HEK293 (cell line): ENCODE data around the gene MRTFA.

Experiments
- CTCF ChIA-PET: fragments of 350-600 bp; formaldehyde crosslinking; extraction: SDS; loops from one replicate; lab custom pipeline; 2021; ENCODE audit warnings: antibody characterized with exemption; lab: Yijun Ruan, JAX
- POLR2A ChIA-PET: fragments of 300-600 bp; formaldehyde crosslinking; extraction: SDS; loops from one replicate; lab custom pipeline; 2020; ENCODE audit warnings: antibody characterized with exemption, inconsistent platforms; lab: Yijun Ruan, JAX
- H3K27ac ChIP-seq: fragments of 200-500 bp; sonication (Bioruptor generic); 2 replicates; pipeline ENCODE4 v1.5.1; 2014; ENCODE audit warnings: low read depth, low read length, control low read depth, inconsistent platforms; ENCODE audit errors: extremely low read depth
- H3K36me3 ChIP-seq, 2 experiments: fragments of 200-500 bp in 1 of 2; sonication (Bioruptor generic) in 1 of 2; 1 replicate in 1 of 2; 2 replicates in 1 of 2; pipeline ENCODE4 v1.5.1; 2014 to 2017; ENCODE audit warnings: inconsistent platforms in 2 of 2, low read length in 2 of 2; ENCODE audit not compliant: control insufficient read depth in 2 of 2, insufficient read depth in 1 of 2
- H3K4me1 ChIP-seq: fragments of 200-500 bp; sonication (Bioruptor generic); 2 replicates; pipeline ENCODE4 v1.5.1; 2014; ENCODE audit warnings: mild to moderate bottlenecking, low read length, inconsistent platforms; ENCODE audit not compliant: control insufficient read depth, insufficient read depth
- H3K4me3 ChIP-seq: 2 replicates; pipeline ENCODE4 v1.5.1; 2011; ENCODE audit warnings: low read depth, mild to moderate bottlenecking, control low read depth, low read length, moderate library complexity
- H3K9me3 ChIP-seq: fragments of 200-500 bp; sonication (Bioruptor generic); 2 replicates; pipeline ENCODE4 v1.5.1; 2014; ENCODE audit warnings: low read depth, low read length, inconsistent platforms; ENCODE audit not compliant: control insufficient read depth, insufficient read depth
- GFI1B ChIP-seq: fragments of 450-650 bp; formaldehyde crosslinking; IDR thresholded peaks from 2 replicates; pipeline ENCODE4 v1.5.1; 2016; ENCODE audit warnings: missing biosample characterization, missing genetic modification characterization
- SP3 ChIP-seq: fragments of 450-650 bp; formaldehyde crosslinking; IDR thresholded peaks from 2 replicates; pipeline ENCODE4 v1.5.1; 2016; ENCODE audit warnings: missing biosample characterization, missing genetic modification characterization
- TRIM28 ChIP-seq: IDR thresholded peaks from 2 replicates; pipeline ENCODE4 v1.6.1; 2011; ENCODE audit warnings: low read length, control low read depth, borderline replicate concordance
- YY2 ChIP-seq: fragments of 450-650 bp; formaldehyde crosslinking; IDR thresholded peaks from 2 replicates; pipeline ENCODE4 v1.5.1; 2016; ENCODE audit warnings: missing biosample characterization, missing genetic modification characterization
- ZBTB1 ChIP-seq: fragments of 450-650 bp; formaldehyde crosslinking; IDR thresholded peaks from 2 replicates; pipeline ENCODE4 v1.5.1; 2016; ENCODE audit warnings: missing biosample characterization, missing genetic modification characterization
- ZFP41 ChIP-seq: fragments of 450-650 bp; formaldehyde crosslinking; IDR thresholded peaks from 2 replicates; pipeline ENCODE4 v1.5.1; 2016; ENCODE audit warnings: missing biosample characterization, missing genetic modification characterization, borderline replicate concordance
- ZNF112 ChIP-seq: fragments of 450-650 bp; formaldehyde crosslinking; IDR thresholded peaks from 2 replicates; pipeline ENCODE4 v1.5.0; 2017; ENCODE audit warnings: missing biosample characterization, missing genetic modification characterization
- ZNF121 ChIP-seq: fragments of 450-650 bp; formaldehyde crosslinking; IDR thresholded peaks from 2 replicates; pipeline ENCODE4 v1.5.1; 2016; ENCODE audit warnings: missing biosample characterization, missing genetic modification characterization
- ZNF155 ChIP-seq: fragments of 450-650 bp; formaldehyde crosslinking; IDR thresholded peaks from 2 replicates; pipeline ENCODE4 v1.5.1; 2016; ENCODE audit warnings: missing biosample characterization, missing genetic modification characterization
- ZNF157 ChIP-seq: fragments of 450-650 bp; formaldehyde crosslinking; IDR thresholded peaks from 2 replicates; pipeline ENCODE4 v1.5.1; 2016; ENCODE audit warnings: missing biosample characterization, missing genetic modification characterization
- ZNF274 ChIP-seq, 2 experiments: fragments of 200-500 bp in 1 of 2; fragments of 450-650 bp in 1 of 2; sonication (Bioruptor generic) in 1 of 2; formaldehyde crosslinking in 1 of 2; IDR thresholded peaks; 2 replicates each; pipeline versions ENCODE4 v1.5.1 to v1.6.1; 2014 to 2016; ENCODE audit warnings: borderline replicate concordance in 1 of 2, inconsistent platforms in 1 of 2, low read length in 1 of 2, missing biosample characterization in 1 of 2, missing genetic modification characterization in 1 of 2
- ZNF394 ChIP-seq: fragments of 450-650 bp; formaldehyde crosslinking; IDR thresholded peaks from 2 replicates; pipeline ENCODE4 v1.5.1; 2016; ENCODE audit warnings: missing biosample characterization, missing genetic modification characterization, mild to moderate bottlenecking, moderate library complexity, borderline replicate concordance
- ZNF416 ChIP-seq: fragments of 450-650 bp; formaldehyde crosslinking; IDR thresholded peaks from 2 replicates; pipeline ENCODE4 v1.5.1; 2016; ENCODE audit warnings: missing biosample characterization, missing genetic modification characterization
- ZNF488 ChIP-seq: fragments of 450-650 bp; formaldehyde crosslinking; IDR thresholded peaks from 2 replicates; pipeline ENCODE4 v1.5.1; 2016; ENCODE audit warnings: missing biosample characterization, missing genetic modification characterization
- ZNF555 ChIP-seq: fragments of 450-650 bp; formaldehyde crosslinking; conservative IDR thresholded peaks from 2 replicates; pipeline ENCODE4 v1.5.1; 2017; ENCODE audit warnings: missing biosample characterization, mild to moderate bottlenecking, missing genetic modification characterization, inconsistent platforms
- ZNF621 ChIP-seq: fragments of 450-650 bp; formaldehyde crosslinking; IDR thresholded peaks from 2 replicates; pipeline ENCODE4 v1.5.1; 2017; ENCODE audit warnings: missing biosample characterization, missing genetic modification characterization
- ZNF660 ChIP-seq: fragments of 450-650 bp; IDR thresholded peaks from 2 replicates; pipeline ENCODE4 v1.5.1; 2018; ENCODE audit warnings: missing biosample characterization, mild to moderate bottlenecking, missing genetic modification characterization
- ZNF76 ChIP-seq: fragments of 450-650 bp; formaldehyde crosslinking; IDR thresholded peaks from 2 replicates; pipeline ENCODE4; 2016; ENCODE audit warnings: low read depth, missing biosample characterization, missing genetic modification characterization, borderline replicate concordance
- ZNF792 ChIP-seq: fragments of 450-650 bp; formaldehyde crosslinking; IDR thresholded peaks from 2 replicates; pipeline ENCODE4 v1.5.1; 2016; ENCODE audit warnings: missing biosample characterization, missing genetic modification characterization
- ZNF830 ChIP-seq: fragments of 450-650 bp; IDR thresholded peaks from 2 replicates; pipeline ENCODE4 v1.5.0; 2018; ENCODE audit warnings: missing biosample characterization, missing genetic modification characterization, low read depth, mild to moderate bottlenecking, moderate library complexity
- ZSCAN5A ChIP-seq: fragments of 450-650 bp; formaldehyde crosslinking; IDR thresholded peaks from 2 replicates; pipeline ENCODE4 v1.5.1; 2016; ENCODE audit warnings: missing biosample characterization, missing genetic modification characterization
- TF ChIP-seq, protein P1 (sequence below): fragments of 450-650 bp; IDR thresholded peaks from 2 replicates; pipeline ENCODE4 v1.5.1; 2018; ENCODE audit warnings: missing biosample characterization, missing genetic modification characterization
- TF ChIP-seq, protein P2 (sequence below): fragments of 450-650 bp; formaldehyde crosslinking; IDR thresholded peaks from 2 replicates; pipeline ENCODE4 v1.5.1; 2016; ENCODE audit warnings: missing biosample characterization, missing genetic modification characterization
- TF ChIP-seq, protein P3 (sequence below): fragments of 450-650 bp; formaldehyde crosslinking; IDR thresholded peaks from 2 replicates; pipeline ENCODE4 v1.5.1; 2016; ENCODE audit warnings: missing biosample characterization, missing genetic modification characterization, low read depth
- TF ChIP-seq, protein P4 (sequence below): IDR thresholded peaks from 2 replicates; pipeline ENCODE4 v1.6.1; 2011; ENCODE audit warnings: mild to moderate bottlenecking, low read depth, low read length, borderline replicate concordance

MRTFA gene

GRCh38 chr22:40430991-40431390 is 205.5 kb downstream of the MRTFA start:
- ChIA-PET POLR2A (interaction anchor here (0.6 kb wide), 1 partner anchor 232 kb away, joined by 6 read pairs; no protein-coding TSS in a partner anchor), CTCF (interaction anchor here (13.5 kb wide), 1 partner anchor 217 kb away, joined by 278 read pairs; no protein-coding TSS in a partner anchor)
- Histone ChIP-seq H3K27ac (no peak overlapping the region), H3K36me3 (peaks cover 17 to 57% of the 10 kb centered on the region in 2 experiments; a peak in 2 of 3 replicates), H3K4me3 (no peak overlapping the region), H3K4me1 (no peaks in the 10 kb centered on the region), H3K9me3 (no peaks in the 10 kb centered on the region)
- TF ChIP-seq ZNF121 (tag by site-specific recombination) = no peak
- TF ChIP-seq, protein P1, sequence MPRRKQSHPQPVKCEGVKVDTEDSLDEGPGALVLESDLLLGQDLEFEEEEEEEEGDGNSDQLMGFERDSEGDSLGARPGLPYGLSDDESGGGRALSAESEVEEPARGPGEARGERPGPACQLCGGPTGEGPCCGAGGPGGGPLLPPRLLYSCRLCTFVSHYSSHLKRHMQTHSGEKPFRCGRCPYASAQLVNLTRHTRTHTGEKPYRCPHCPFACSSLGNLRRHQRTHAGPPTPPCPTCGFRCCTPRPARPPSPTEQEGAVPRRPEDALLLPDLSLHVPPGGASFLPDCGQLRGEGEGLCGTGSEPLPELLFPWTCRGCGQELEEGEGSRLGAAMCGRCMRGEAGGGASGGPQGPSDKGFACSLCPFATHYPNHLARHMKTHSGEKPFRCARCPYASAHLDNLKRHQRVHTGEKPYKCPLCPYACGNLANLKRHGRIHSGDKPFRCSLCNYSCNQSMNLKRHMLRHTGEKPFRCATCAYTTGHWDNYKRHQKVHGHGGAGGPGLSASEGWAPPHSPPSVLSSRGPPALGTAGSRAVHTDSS = no peak
- TF ChIP-seq ZNF621 (tag by site-specific recombination) = no peak
- TF ChIP-seq ZNF76 = no peak
- no peak for TF ChIP-seq ZNF274 (IDR thresholded peaks at IDR 0.05; ENCODE audit: low read length)
- no peak for TF ChIP-seq ZNF274 (tag by site-specific recombination; IDR thresholded peaks at IDR 0.05; ENCODE audit: borderline replicate concordance)
- TF ChIP-seq ZNF155 (tag by site-specific recombination) = no peak
- TF ChIP-seq, protein P2, sequence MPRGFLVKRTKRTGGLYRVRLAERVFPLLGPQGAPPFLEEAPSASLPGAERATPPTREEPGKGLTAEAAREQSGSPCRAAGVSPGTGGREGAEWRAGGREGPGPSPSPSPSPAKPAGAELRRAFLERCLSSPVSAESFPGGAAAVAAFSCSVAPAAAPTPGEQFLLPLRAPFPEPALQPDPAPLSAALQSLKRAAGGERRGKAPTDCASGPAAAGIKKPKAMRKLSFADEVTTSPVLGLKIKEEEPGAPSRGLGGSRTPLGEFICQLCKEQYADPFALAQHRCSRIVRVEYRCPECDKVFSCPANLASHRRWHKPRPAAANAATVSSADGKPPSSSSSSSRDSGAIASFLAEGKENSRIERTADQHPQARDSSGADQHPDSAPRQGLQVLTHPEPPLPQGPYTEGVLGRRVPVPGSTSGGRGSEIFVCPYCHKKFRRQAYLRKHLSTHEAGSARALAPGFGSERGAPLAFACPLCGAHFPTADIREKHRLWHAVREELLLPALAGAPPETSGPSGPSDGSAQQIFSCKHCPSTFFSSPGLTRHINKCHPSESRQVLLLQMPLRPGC = no peak
- TF ChIP-seq ZFP41 (tag by site-specific recombination) = no peak
- no peak for TF ChIP-seq ZNF830 (tag by site-specific recombination)
- TF ChIP-seq TRIM28 = no peak
- TF ChIP-seq, protein P3, sequence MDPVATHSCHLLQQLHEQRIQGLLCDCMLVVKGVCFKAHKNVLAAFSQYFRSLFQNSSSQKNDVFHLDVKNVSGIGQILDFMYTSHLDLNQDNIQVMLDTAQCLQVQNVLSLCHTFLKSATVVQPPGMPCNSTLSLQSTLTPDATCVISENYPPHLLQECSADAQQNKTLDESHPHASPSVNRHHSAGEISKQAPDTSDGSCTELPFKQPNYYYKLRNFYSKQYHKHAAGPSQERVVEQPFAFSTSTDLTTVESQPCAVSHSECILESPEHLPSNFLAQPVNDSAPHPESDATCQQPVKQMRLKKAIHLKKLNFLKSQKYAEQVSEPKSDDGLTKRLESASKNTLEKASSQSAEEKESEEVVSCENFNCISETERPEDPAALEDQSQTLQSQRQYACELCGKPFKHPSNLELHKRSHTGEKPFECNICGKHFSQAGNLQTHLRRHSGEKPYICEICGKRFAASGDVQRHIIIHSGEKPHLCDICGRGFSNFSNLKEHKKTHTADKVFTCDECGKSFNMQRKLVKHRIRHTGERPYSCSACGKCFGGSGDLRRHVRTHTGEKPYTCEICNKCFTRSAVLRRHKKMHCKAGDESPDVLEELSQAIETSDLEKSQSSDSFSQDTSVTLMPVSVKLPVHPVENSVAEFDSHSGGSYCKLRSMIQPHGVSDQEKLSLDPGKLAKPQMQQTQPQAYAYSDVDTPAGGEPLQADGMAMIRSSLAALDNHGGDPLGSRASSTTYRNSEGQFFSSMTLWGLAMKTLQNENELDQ (tag by site-specific recombination) = no peak
- no peak for TF ChIP-seq ZNF660
- TF ChIP-seq ZBTB1 = no peak
- no peak for TF ChIP-seq ZNF112 (tag by site-specific recombination)
- TF ChIP-seq ZNF157 (tag by site-specific recombination) = no peak
- no peak for TF ChIP-seq ZNF555
- TF ChIP-seq ZNF394 (tag by site-specific recombination) = no peak
- no peak for TF ChIP-seq ZNF416 (tag by site-specific recombination)

DNA sequence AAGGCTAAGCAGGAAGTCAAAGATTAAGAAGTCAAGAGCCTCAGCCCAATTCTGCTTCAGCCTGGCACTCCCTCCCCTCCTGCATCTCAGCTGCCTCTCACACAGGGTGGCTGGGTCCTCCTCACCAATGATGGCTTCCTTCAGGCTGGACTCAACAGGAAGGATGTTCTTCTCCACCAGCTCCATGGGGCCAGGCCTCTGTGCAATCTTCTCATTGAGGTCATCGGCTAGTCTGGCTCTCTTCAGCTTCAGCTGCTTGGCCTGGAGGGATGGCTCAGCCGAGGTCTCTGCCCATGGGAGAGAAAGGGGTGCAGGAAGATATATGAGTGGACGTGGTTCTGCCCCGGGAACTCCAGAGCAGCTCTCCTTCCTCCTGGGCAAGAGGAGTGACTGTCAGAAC is 207.0 kb downstream of the MRTFA start:
- no peak overlapping the region for H3K4me3 ChIP-seq
- no peaks in the 10 kb centered on the region for H3K4me1 ChIP-seq
- H3K9me3 ChIP-seq = no peaks in the 10 kb centered on the region
- no peak overlapping the region for H3K27ac ChIP-seq
- CTCF ChIA-PET = interaction anchor here (0.6 to 1.2 kb wide), 2 partner anchors 58 to 225 kb away, joined by 3 read pairs; no protein-coding TSS in a partner anchor
- POLR2A ChIA-PET = interaction anchor here (0.6 kb wide), 1 partner anchor 23 kb away, joined by 5 read pairs; no protein-coding TSS in a partner anchor
- peaks cover 17 to 64% of the 10 kb centered on the region in 2 experiments; a peak in 2 of 3 replicates for H3K36me3 ChIP-seq
- TF ChIP-seq GFI1B (tag by site-specific recombination) (no peak), SP3 (tag by site-specific recombination) (no peak), YY2 (tag by site-specific recombination) (no peak), ZSCAN5A (tag by site-specific recombination) (no peak), ZNF792 (no peak), ZNF488 (tag by site-specific recombination) (no peak), ZNF660 (no peak)
- TF ChIP-seq, protein P4, sequence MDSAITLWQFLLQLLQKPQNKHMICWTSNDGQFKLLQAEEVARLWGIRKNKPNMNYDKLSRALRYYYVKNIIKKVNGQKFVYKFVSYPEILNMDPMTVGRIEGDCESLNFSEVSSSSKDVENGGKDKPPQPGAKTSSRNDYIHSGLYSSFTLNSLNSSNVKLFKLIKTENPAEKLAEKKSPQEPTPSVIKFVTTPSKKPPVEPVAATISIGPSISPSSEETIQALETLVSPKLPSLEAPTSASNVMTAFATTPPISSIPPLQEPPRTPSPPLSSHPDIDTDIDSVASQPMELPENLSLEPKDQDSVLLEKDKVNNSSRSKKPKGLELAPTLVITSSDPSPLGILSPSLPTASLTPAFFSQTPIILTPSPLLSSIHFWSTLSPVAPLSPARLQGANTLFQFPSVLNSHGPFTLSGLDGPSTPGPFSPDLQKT = no peak
